Measurements from ENCODE around the gene LSS.

DNA sequence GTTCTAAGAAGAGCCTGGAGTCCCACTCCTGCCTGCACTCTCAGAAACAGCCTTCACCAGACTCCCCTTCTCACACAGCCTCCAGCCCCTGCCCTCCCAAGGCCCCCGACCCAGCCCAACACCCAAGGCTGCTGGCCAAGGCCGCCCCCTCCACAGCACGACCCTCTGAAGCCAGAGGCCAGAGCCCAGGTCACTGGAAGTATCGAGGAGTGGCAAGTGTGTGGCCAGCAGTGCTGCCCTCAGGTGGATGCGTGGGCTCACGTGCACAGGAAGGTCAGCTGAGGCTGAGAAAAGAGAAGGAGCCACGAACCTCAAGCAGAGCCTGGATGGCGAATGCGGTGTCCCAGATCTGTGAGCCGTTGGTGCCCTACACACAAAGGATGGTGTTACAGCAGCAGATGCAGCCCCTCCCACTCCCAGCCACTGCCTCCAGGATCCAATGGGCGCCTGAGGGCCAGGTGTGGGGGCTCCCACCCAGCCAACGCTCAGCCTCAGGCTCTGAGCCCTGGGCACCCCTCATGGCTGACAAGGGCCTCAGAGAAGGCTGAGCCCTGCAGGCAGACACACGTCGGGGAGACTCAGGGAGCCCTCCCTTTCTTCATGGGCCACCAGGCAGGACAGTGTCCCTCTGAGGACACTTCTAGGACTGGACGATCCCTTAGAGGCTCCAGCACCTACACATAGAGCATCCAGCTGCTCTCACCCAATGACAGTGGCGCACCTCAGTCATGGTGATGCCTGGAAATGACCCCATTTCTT lies 18.0 kb downstream of the LSS start:
- TF ChIP-seq, protein P1, sequence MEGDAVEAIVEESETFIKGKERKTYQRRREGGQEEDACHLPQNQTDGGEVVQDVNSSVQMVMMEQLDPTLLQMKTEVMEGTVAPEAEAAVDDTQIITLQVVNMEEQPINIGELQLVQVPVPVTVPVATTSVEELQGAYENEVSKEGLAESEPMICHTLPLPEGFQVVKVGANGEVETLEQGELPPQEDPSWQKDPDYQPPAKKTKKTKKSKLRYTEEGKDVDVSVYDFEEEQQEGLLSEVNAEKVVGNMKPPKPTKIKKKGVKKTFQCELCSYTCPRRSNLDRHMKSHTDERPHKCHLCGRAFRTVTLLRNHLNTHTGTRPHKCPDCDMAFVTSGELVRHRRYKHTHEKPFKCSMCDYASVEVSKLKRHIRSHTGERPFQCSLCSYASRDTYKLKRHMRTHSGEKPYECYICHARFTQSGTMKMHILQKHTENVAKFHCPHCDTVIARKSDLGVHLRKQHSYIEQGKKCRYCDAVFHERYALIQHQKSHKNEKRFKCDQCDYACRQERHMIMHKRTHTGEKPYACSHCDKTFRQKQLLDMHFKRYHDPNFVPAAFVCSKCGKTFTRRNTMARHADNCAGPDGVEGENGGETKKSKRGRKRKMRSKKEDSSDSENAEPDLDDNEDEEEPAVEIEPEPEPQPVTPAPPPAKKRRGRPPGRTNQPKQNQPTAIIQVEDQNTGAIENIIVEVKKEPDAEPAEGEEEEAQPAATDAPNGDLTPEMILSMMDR (IDR thresholded peaks at IDR 0.05): no peak
- no peak for TF ChIP-seq POLR2A (IDR thresholded peaks at IDR 0.05)
